Smooth muscle cell (in vitro differentiated cells): ENCODE data around the gene USP22. TPM values are rescaled to one million over a fixed set of nuclear protein-coding genes. Genes with fewer than 3 reads are reported as not detected.

Experiments used
- DNase-seq: peaks from one replicate; lab custom pipeline; 2025; ENCODE audit not compliant: unreplicated experiment; lab: John Stamatoyannopoulos, UW
- H2AFZ ChIP-seq: fragments of 200-600 bp; sonication (generic); 2 replicates; pipeline ENCODE4 v1.6.0; 2016; ENCODE audit warnings: antibody characterized with exemption, low read depth, mild to moderate bottlenecking
- H3F3A ChIP-seq: fragments of 200-600 bp; sonication (generic); 2 replicates; pipeline ENCODE4 v1.6.0; 2017; ENCODE audit warnings: antibody characterized with exemption, low read depth
- H3K27ac ChIP-seq: fragments of 200-600 bp; sonication (generic); 2 replicates; pipeline ENCODE4 v1.5.1; 2016; ENCODE audit warnings: low read depth, mild to moderate bottlenecking
- H3K27me3 ChIP-seq: fragments of 200-600 bp; sonication (generic); 2 replicates; pipeline ENCODE4 v1.6.1; 2016; ENCODE audit warnings: low read depth, mild to moderate bottlenecking
- H3K36me3 ChIP-seq: fragments of 200-600 bp; sonication (generic); 2 replicates; pipeline ENCODE4 v1.5.1; 2016; ENCODE audit warnings: low read depth
- H3K4me1 ChIP-seq: fragments of 200-600 bp; sonication (generic); 2 replicates; pipeline ENCODE4 v1.5.1; 2016; ENCODE audit warnings: low read depth
- H3K4me2 ChIP-seq: fragments of 200-600 bp; sonication (generic); 2 replicates; pipeline ENCODE4 v1.6.0; 2016; ENCODE audit warnings: mild to moderate bottlenecking
- H3K4me3 ChIP-seq: fragments of 200-600 bp; sonication (generic); 2 replicates; pipeline ENCODE4 v1.5.1; 2016; ENCODE audit warnings: mild to moderate bottlenecking
- H3K79me2 ChIP-seq: fragments of 200-600 bp; sonication (generic); 2 replicates; pipeline ENCODE4 v1.6.0; 2016; ENCODE audit warnings: low read depth, mild to moderate bottlenecking
- H3K9ac ChIP-seq: fragments of 200-600 bp; sonication (generic); 2 replicates; pipeline ENCODE4 v1.6.0; 2016; ENCODE audit warnings: low read depth
- H3K9me3 ChIP-seq: fragments of 200-600 bp; sonication (generic); replicated peaks from 2 replicates; pipeline ENCODE4 v1.5.1; 2016; ENCODE audit warnings: low read depth
- H4K20me1 ChIP-seq: fragments of 200-600 bp; sonication (generic); 2 replicates; pipeline ENCODE4 v1.6.0; 2016; ENCODE audit warnings: low read depth
- WGBS: methylation state at CpG from one replicate; pipeline ENCODE4 v1.1.7; 2016; ENCODE audit warnings: low lambda C conversion rate; 5-methylcytosine and 5-hydroxymethylcytosine counted together
- polyA plus RNA-seq: library from polyadenylated mRNA; unstranded; fragments of >200 nt; fragmentation: Nextera tagmentation; extraction: Ambion mirVana; gene quantifications from 2 replicates; pipeline ENCODE4 v1.2.1, GENCODE V29; 2016
- total RNA-seq: library from RNA; depleted of rRNA; stranded (reverse); fragments of >200 nt; gene quantifications from 2 replicates; pipeline ENCODE4 v1.2.3, GENCODE V29; 2014
- TF ChIP-seq, protein P1 (sequence below): fragments of 200-600 bp; sonication (generic); IDR thresholded peaks from 2 replicates; pipeline ENCODE4 v1.5.1; 2017; ENCODE audit warnings: borderline replicate concordance, mild to moderate bottlenecking, antibody characterized with exemption; ENCODE audit not compliant: insufficient read depth, poor library complexity, severe bottlenecking

Gene USP22
- total and polyA plus RNA-seq, 2 experiments from 2014 or later = 79.3 to 151 TPM

DNA sequence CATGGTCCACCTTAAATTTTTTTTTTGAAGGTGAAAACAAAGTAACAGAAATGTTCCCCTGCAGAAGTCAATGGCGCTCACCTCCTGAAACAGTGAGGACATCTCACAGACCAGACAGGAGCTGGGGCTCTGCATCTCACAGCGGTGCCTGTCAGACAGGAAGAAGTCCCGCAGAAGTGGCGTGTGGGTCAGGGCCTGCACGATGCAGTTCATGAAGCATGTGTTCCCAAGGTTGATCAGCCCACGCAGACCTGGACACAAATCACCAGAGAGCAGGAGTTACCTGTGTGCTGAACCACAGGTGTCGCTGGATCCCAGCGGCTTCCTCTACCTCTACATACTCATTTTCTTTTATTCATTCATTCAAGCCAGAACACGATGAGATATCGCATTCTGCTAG lies 24.9 kb downstream of the USP22 start:
- TF ChIP-seq, protein P1, sequence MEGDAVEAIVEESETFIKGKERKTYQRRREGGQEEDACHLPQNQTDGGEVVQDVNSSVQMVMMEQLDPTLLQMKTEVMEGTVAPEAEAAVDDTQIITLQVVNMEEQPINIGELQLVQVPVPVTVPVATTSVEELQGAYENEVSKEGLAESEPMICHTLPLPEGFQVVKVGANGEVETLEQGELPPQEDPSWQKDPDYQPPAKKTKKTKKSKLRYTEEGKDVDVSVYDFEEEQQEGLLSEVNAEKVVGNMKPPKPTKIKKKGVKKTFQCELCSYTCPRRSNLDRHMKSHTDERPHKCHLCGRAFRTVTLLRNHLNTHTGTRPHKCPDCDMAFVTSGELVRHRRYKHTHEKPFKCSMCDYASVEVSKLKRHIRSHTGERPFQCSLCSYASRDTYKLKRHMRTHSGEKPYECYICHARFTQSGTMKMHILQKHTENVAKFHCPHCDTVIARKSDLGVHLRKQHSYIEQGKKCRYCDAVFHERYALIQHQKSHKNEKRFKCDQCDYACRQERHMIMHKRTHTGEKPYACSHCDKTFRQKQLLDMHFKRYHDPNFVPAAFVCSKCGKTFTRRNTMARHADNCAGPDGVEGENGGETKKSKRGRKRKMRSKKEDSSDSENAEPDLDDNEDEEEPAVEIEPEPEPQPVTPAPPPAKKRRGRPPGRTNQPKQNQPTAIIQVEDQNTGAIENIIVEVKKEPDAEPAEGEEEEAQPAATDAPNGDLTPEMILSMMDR = no peak
- Histone ChIP-seq H3K4me3 (no peak overlapping the region), H3K4me1 (no peaks in the 10 kb centered on the region), H4K20me1 (peaks cover 100% of the 10 kb centered on the region), H3K27ac (no peak overlapping the region), H2AFZ (no peak overlapping the region), H3K9me3 (no peaks in the 10 kb centered on the region), H3K9ac (no peak overlapping the region), H3K27me3 (no peaks in the 10 kb centered on the region), H3K4me2 (no peak overlapping the region), H3K36me3 (peaks cover 8% of the 10 kb centered on the region), H3F3A (peaks cover under 1% of the 10 kb centered on the region), H3K79me2 (peaks cover 98% of the 10 kb centered on the region)
- DNase-seq = no peak
- 93% methylated on average over 10 of the region's 10 CpGs for whole genome bisulfite sequencing

DNA sequence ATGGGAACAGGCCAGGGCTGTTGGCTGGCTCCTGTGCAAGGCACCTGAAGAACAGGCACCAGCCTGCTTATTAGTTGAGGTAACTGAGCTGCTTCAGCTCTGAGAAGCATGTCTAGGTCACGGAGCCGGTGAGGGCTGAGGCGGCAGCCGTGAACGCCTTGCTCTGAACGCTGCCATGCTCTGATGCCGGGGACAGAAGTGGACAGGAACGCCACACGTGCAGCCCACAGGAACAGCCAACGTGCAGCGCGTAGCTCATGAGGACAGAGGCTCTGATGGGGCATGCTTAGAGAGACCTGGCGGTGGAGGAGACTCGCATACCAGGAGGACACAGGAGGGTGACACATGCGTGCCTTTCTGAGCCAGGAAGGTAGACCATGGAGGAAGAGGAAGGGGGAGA lies 25.6 kb downstream of the USP22 start:
- no peaks in the 10 kb centered on the region for H3K27me3 ChIP-seq
- H4K20me1 ChIP-seq = peaks cover 100% of the 10 kb centered on the region
- no peaks in the 10 kb centered on the region for H3F3A ChIP-seq
- no peak overlapping the region for H3K27ac ChIP-seq
- H3K36me3 ChIP-seq = peaks cover 8% of the 10 kb centered on the region
- no peaks in the 10 kb centered on the region for H3K9me3 ChIP-seq
- 98% methylated on average over 15 of the region's 15 CpGs for WGBS
- H3K9ac ChIP-seq = no peak overlapping the region
- no peak for DNase-seq
- no peaks in the 10 kb centered on the region for H3K4me1 ChIP-seq
- no peak overlapping the region for H3K4me3 ChIP-seq
- TF ChIP-seq, protein P1 = no peak
- H2AFZ ChIP-seq = no peak overlapping the region
- no peak overlapping the region for H3K4me2 ChIP-seq
- peaks cover 98% of the 10 kb centered on the region for H3K79me2 ChIP-seq

DNA sequence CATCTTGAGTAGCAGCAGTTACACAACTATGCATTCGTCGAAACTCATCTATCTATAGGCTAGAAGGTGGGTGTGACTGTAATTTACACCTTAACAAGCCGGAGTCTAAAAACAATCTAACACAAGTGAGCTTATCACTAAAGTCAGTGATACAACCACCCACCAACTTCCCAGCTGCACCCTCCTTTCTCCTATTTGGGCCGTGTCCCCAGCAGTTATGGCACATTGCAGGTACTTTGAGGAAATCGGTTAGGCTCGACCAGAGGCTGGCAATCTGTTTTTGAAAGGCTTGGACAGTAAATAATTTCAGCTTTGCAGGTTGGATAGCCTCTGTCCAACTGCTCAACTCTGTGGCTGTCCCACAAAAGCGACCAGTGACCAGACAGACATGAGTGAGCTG lies 26.0 kb downstream of the USP22 start:
- no peak overlapping the region for H3K9ac ChIP-seq
- no peaks in the 10 kb centered on the region for H3K4me1 ChIP-seq
- H3K4me2 ChIP-seq = no peak overlapping the region
- no peak overlapping the region for H2AFZ ChIP-seq
- WGBS = 95% methylated on average over 7 of the region's 7 CpGs
- H4K20me1 ChIP-seq = peaks cover 100% of the 10 kb centered on the region
- no peak overlapping the region for H3K4me3 ChIP-seq
- H3K79me2 ChIP-seq = peaks cover 97% of the 10 kb centered on the region
- no peak for DNase-seq
- H3K27ac ChIP-seq = no peak overlapping the region
- no peaks in the 10 kb centered on the region for H3K27me3 ChIP-seq
- peaks cover 8% of the 10 kb centered on the region for H3K36me3 ChIP-seq
- no peaks in the 10 kb centered on the region for H3F3A ChIP-seq
- no peaks in the 10 kb centered on the region for H3K9me3 ChIP-seq
- TF ChIP-seq, protein P1 = no peak

DNA sequence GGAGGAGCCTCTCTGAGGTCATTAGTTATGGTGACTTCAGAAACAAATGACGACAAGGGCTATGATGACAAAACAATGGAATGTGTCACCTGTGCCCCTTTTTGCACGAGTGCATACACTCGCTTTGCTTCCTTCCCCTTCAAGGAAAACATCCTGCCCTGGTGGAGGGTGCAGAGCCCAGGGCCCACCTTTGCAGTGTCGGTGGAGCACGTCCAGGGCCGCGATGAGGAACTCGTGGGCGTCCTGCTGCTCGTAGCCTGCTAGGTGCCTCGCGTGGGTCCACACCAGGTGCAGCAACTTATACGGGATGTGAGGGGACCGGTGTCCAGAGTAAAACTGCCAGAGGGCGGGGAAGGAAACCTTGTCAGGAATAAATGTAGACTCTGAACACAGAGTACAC lies 27.2 kb downstream of the USP22 start:
- 97% methylated on average over 15 of the region's 15 CpGs for WGBS
- Histone ChIP-seq H3F3A (no peaks in the 10 kb centered on the region), H3K79me2 (peaks cover 97% of the 10 kb centered on the region), H3K4me1 (no peaks in the 10 kb centered on the region), H3K9ac (no peak overlapping the region), H3K27me3 (no peaks in the 10 kb centered on the region), H3K4me3 (no peak overlapping the region), H3K9me3 (no peaks in the 10 kb centered on the region), H3K36me3 (peaks cover 8% of the 10 kb centered on the region), H3K4me2 (no peak overlapping the region), H4K20me1 (peaks cover 100% of the 10 kb centered on the region), H3K27ac (no peak overlapping the region), H2AFZ (no peak overlapping the region)
- TF ChIP-seq, protein P1 = no peak
- DNase-seq = no peak
